ENCODE results near the gene PPM1E. TPM values are rescaled to one million over a fixed set of nuclear protein-coding genes. Genes with fewer than 3 reads are reported as not detected.
"Not testable (repeated sequence)": the region's sequence is repeated elsewhere in the genome, so short reads cannot be mapped to it uniquely, and the experiment has no call there.

The PPM1E gene
- total RNA-seq, 4 donors from 2014 or later = 0.35 to 0.92 (median 0.44) TPM

DNA sequence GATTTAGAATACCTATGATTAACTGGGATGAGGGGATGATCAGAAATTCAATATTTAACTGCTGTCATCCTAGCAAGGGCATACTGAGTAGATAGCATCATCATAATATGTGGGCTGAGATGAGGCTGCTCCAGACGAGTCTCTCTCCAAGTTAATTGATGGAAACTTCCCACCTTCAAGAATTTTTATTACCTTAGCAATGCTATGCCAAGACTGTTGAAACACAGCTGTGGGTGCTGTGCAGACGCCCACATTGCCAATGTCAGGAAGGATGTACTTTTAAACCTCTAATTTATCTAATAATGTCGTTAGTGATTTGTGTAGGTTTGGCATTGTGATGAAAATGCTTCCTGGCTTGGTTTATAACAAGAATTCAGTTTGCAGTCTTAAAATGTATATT, 180.6 kb downstream of the PPM1E start:
- H3K27me3 ChIP-seq = no peaks in the 10 kb centered on the region
- no peaks in the 10 kb centered on the region for H3K36me3 ChIP-seq
- TF ChIP-seq POLR2A (IDR thresholded peaks at IDR 0.05) = no peak
- no peak for TF ChIP-seq POLR2AphosphoS5 (IDR thresholded peaks at IDR 0.05)
- TF ChIP-seq, protein P1, sequence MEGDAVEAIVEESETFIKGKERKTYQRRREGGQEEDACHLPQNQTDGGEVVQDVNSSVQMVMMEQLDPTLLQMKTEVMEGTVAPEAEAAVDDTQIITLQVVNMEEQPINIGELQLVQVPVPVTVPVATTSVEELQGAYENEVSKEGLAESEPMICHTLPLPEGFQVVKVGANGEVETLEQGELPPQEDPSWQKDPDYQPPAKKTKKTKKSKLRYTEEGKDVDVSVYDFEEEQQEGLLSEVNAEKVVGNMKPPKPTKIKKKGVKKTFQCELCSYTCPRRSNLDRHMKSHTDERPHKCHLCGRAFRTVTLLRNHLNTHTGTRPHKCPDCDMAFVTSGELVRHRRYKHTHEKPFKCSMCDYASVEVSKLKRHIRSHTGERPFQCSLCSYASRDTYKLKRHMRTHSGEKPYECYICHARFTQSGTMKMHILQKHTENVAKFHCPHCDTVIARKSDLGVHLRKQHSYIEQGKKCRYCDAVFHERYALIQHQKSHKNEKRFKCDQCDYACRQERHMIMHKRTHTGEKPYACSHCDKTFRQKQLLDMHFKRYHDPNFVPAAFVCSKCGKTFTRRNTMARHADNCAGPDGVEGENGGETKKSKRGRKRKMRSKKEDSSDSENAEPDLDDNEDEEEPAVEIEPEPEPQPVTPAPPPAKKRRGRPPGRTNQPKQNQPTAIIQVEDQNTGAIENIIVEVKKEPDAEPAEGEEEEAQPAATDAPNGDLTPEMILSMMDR (IDR thresholded peaks at IDR 0.05) = no peak
- TF ChIP-seq EP300 (IDR thresholded peaks at IDR 0.05) = no peak
- H3K4me3 ChIP-seq = no peak overlapping the region
- no peaks in the 10 kb centered on the region for H3K4me1 ChIP-seq
- no peak for ATAC-seq
- H3K9me3 ChIP-seq = no peaks in the 10 kb centered on the region
- H3K27ac ChIP-seq = no peak overlapping the region
- 39 to 42% methylated on average over 3 of the region's 3 CpGs for WGBS, 2 donors (ENCODE audit: low coverage in 1 of 2)

DNA sequence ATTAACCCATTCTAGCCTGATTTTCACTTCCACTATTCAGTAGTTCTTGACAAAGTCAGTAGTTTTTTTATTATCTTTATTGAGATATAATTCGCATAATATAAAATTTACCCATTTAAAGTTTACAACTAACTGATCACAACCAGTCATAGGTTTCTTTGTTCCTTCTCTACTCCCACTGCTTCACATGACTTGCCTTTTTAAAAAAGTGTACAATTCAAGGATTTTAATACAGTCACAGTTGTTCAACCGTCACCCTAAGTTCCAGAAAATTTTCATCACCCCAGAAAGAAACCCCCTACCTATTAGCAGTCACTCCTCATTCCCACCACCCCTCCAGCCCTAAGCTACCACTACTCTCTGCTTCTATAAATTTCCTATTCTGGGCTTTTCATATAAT, 188.5 kb downstream of the PPM1E start:
- Histone ChIP-seq H3K36me3 (no peaks in the 10 kb centered on the region), H3K9me3 (peaks cover 0 to 4% (median 0%) of the 10 kb centered on the region in 3 donors), H3K4me1 (no peaks in the 10 kb centered on the region), H3K27me3 (no peaks in the 10 kb centered on the region), H3K27ac (no peak overlapping the region), H3K4me3 (no peak overlapping the region)
- no peak for TF ChIP-seq POLR2AphosphoS5 (IDR thresholded peaks at IDR 0.05)
- no peak for TF ChIP-seq EP300 (IDR thresholded peaks at IDR 0.05)
- TF ChIP-seq, protein P1 (IDR thresholded peaks at IDR 0.05) = no peak
- TF ChIP-seq POLR2A (IDR thresholded peaks at IDR 0.05) = no peak
- 83 to 91% methylated on average over 2 of the region's 2 CpGs for WGBS, 2 donors (ENCODE audit: low coverage in 1 of 2)
- no peak for ATAC-seq

DNA sequence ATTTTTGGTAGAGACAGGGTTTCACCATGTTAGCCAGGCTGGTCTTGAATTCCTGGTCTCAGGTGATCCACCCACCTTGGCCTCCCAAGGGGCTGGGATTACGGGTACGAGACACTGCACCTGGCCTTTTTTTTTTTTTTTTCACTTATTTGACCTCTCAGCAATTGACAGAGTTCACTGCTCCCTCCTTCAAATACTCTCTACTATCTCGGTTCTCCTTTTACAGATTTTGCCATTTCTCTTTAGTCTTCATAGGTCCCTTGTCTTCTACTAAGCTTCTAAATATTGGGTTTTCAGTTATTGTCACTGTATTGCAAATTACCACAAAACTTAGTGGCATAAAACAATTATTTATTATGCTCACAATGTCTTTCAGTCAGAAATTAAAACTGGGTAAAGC, 191.8 kb downstream of the PPM1E start:
- ATAC-seq = no peak
- Histone ChIP-seq H3K9me3 (peaks cover 0 to 33% (median 0%) of the 10 kb centered on the region in 3 donors), H3K4me1 (no peaks in the 10 kb centered on the region), H3K4me3 (no peak overlapping the region), H3K36me3 (no peaks in the 10 kb centered on the region), H3K27me3 (no peaks in the 10 kb centered on the region), H3K27ac (no peak overlapping the region)
- TF ChIP-seq POLR2AphosphoS5 (IDR thresholded peaks at IDR 0.05) = no peak
- 82 to 87% methylated on average over 3 of the region's 3 CpGs for WGBS, 2 donors (ENCODE audit: low coverage in 1 of 2)

DNA sequence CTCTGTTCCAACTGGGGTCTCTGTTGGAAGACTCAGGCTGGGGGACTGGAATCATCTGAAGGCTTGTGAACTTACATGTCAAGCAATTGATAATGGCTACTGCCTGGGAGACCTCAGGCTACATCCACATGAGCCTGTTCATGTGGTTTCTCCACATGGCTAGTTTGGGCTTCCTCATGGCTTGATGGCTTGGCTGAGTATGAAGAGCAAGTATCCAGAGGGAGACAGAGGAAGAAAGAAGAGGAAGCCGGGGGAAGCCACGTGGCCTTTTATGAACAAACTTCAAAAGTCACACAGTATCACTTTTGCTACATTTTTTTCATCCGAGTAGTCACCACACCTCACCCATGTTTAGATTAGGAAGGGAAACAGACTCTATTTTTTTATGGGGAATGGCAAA, 192.2 kb downstream of the PPM1E start:
- Histone ChIP-seq H3K9me3 (peaks cover 0 to 33% (median 0%) of the 10 kb centered on the region in 3 donors), H3K27ac (no peak overlapping the region), H3K27me3 (no peaks in the 10 kb centered on the region), H3K4me1 (no peaks in the 10 kb centered on the region), H3K36me3 (no peaks in the 10 kb centered on the region), H3K4me3 (no peak overlapping the region)
- 68 to 96% methylated on average over 3 of the region's 3 CpGs for WGBS, 2 donors (ENCODE audit: low coverage in 1 of 2)
- no peak for TF ChIP-seq POLR2A (IDR thresholded peaks at IDR 0.05)
- TF ChIP-seq EP300 (IDR thresholded peaks at IDR 0.05) = no peak
- TF ChIP-seq, protein P1 (IDR thresholded peaks at IDR 0.05) = no peak
- TF ChIP-seq POLR2AphosphoS5 (IDR thresholded peaks at IDR 0.05) = no peak
- ATAC-seq = no peak

DNA sequence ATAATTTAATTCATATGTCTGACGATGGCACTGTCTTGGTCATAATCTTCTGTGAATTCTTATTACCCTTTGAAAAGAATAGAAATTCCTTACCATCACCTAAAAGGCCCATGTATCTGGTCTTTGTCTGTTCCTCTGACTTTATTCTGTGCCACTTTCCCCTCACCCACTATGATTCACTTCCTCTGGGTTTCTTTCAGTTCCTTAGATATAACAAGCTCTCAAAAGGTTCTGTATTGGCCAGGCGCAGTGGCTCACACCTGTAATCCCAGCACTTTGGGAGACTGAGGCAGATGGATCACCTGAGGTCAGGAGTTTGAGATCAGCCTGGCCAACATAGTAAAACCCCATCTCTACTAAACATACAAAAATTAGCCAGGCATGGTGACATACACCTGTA, 198.7 kb downstream of the PPM1E start:
- H3K9me3 ChIP-seq = peaks cover 0 to 28% (median 0%) of the 10 kb centered on the region in 3 donors
- not testable (repeated sequence) for ATAC-seq, H3K27ac ChIP-seq, H3K4me3 ChIP-seq, H3K4me1 ChIP-seq, H3K36me3 ChIP-seq, H3K27me3 ChIP-seq
- 87 to 100% methylated on average over 1 to 2 of the region's 2 CpGs for WGBS, 2 donors (ENCODE audit: low coverage in 1 of 2)

DNA sequence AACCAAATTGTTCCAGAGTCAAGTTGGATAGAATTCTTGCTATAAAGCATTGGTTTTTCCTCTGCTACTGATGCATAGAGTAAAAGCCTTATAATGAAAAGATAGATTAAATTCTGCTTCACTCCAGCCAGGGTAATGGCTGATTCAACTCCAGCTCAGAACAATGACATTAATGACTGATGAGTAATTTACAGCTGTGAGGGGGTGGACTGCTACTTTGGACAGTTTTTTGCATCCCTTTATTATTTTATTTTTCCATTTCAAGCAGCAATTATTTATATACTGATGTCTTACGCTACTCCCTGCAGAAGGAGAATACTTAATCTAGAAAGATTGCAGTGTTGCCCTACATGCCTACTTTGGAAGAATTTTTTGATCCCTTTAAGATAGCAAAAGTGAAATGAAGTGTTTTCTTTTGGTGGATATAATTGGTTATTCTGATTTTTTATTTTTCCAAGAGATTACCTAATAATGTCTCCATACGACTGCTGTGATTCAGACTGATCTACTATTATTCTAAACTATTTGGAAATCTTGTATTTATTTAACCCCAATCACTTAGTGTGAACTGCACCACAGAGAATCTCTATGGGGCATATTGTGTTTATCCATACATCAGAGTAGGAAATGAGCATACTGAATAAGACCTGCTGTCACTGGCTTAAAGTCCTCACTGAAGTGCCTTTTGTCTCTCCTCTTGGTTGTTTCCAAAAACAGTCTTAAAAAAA, 201.5 kb downstream of the PPM1E start:
- H3K36me3 ChIP-seq = no peaks in the 10 kb centered on the region
- peaks cover 0 to 2% (median 0%) of the 10 kb centered on the region in 3 donors for H3K9me3 ChIP-seq
- WGBS, 2 donors (ENCODE audit: low coverage in 1 of 2) = 57 to 58% methylated on average over 2 of the region's 2 CpGs
- no peaks in the 10 kb centered on the region for H3K27me3 ChIP-seq
- ATAC-seq = no peak
- TF ChIP-seq POLR2A (IDR thresholded peaks at IDR 0.05) (no peak), EP300 (IDR thresholded peaks at IDR 0.05) (no peak), POLR2AphosphoS5 (IDR thresholded peaks at IDR 0.05) (no peak)
- TF ChIP-seq, protein P1 (IDR thresholded peaks at IDR 0.05) = no peak
- H3K4me3 ChIP-seq = no peak overlapping the region
- H3K4me1 ChIP-seq = no peaks in the 10 kb centered on the region
- H3K27ac ChIP-seq = no peak overlapping the region

DNA sequence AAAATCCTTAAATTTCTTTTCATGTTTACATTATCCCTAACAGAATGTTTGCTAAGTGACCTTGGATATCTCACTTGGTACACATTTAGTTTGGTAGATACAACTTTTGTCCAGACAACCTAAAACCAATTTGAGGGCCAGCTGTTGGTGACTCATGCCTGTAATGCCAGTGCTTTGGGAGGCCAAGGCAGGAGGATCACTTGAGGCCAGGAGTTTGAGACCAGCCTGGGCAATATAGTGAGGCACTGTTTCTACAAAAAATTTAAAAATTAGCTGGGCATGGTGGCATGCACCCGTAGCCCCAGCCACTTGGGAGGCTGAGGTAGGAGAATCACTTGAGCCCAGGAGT, 202.0 kb downstream of the PPM1E start:
- H3K4me1 ChIP-seq, H3K27me3 ChIP-seq, H3K36me3 ChIP-seq, ATAC-seq, H3K4me3 ChIP-seq, H3K27ac ChIP-seq, H3K9me3 ChIP-seq: not testable (repeated sequence)
- 100% methylated on average over 1 of the region's 1 CpG for WGBS, 2 donors (ENCODE audit: low coverage in 1 of 2)
